Mammary epithelial cell (primary cell): ENCODE results near the gene TRMT13.

Experiments used
- CTCF ChIP-seq, 2 donors: IDR thresholded peaks in 1 of 2; conservative IDR thresholded peaks in 1 of 2; 2 replicates each; pipeline ENCODE4 v1.5.1; 2011 to 2012; ENCODE audit warnings: inconsistent platforms in 2 of 2, low read length in 2 of 2, mild to moderate bottlenecking in 2 of 2, control low read depth in 1 of 2, low read depth in 1 of 2; ENCODE audit not compliant: insufficient read depth in 1 of 2; ENCODE audit errors: extremely low read depth in 1 of 2
- EZH2 ChIP-seq: IDR thresholded peaks from 2 replicates; pipeline ENCODE4 v1.6.1; 2012; ENCODE audit warnings: low read length, inconsistent platforms, borderline replicate concordance

GRCh38 chr1:100137602-100138001 lies 4.6 kb downstream of the TRMT13 start:
- TF ChIP-seq CTCF (conservative IDR thresholded peaks at IDR 0.05 in 1 of 2, IDR thresholded peaks at IDR 0.05 in 1 of 2; ENCODE audit: extremely low read depth in 1 of 2, insufficient read depth in 1 of 2, low read depth in 1 of 2, low read length in 2 of 2) (no peak), EZH2 (no peak)
